Stimulated activated CD4-positive, alpha-beta T cell treated with anti-CD3 and anti-CD28 coated beads, Interleukin-12 subunit alpha, Interleukin-12 subunit beta, amount 100 ng/mL, for 4 hours (primary cell): Measurements from ENCODE around the gene SLC47A1.
"Not testable (repeated sequence)": the region's sequence is repeated elsewhere in the genome, so short reads cannot be mapped to it uniquely, and the experiment has no call there.

ENCODE experiments used
- DNase-seq: peaks from one replicate; pipeline ENCODE4 v3.0.0-alpha.2; 2020

The SLC47A1 gene, protein sequence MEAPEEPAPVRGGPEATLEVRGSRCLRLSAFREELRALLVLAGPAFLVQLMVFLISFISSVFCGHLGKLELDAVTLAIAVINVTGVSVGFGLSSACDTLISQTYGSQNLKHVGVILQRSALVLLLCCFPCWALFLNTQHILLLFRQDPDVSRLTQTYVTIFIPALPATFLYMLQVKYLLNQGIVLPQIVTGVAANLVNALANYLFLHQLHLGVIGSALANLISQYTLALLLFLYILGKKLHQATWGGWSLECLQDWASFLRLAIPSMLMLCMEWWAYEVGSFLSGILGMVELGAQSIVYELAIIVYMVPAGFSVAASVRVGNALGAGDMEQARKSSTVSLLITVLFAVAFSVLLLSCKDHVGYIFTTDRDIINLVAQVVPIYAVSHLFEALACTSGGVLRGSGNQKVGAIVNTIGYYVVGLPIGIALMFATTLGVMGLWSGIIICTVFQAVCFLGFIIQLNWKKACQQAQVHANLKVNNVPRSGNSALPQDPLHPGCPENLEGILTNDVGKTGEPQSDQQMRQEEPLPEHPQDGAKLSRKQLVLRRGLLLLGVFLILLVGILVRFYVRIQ

GRCh38 chr17:19533718-19534561 lies at the start of gene SLC47A1:
Gene SLC47A1, plus strand, starts transcription at chr17:19533854. Its CDS starts 86 bp downstream, at chr17:19533940.
- peak; percentile 19 for DNase-seq

GRCh38 chr17:19485800-19486340 lies 47.8 kb upstream of the SLC47A1 start:
- DNase-seq, result no peak

DNA sequence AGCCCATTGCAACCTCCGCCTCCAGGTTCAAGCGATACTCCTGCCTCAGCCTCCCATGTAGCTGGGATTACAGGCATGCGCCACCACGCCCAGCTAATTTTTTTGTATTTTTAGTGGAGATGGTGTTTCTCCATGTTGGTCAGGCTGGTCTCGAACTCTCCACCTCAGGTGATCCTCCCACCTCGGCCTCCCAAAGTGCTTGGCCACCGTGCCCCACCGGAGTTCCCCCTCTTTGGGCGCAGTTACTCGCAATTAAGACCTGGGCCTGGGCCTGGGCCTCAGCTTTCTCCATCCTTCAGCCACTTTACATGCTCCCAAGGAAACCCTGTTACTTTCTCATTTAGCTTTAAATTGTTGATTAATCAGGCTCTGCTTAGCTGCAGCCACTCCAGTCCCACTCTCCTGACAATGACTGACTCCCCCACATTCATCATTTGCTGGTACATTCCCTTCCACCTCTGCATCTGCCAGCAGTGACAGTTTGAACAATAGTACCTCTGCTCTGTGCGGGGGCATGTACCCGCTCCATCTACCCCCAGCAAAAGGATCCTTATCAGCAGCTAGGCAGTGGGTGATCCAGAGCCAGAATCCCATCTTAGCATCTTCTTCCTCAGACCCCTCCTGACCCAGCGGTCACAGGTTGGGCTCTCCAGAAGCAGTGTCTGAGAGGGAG lies 47.2 kb upstream of the SLC47A1 start:
- no peak for DNase-seq

GRCh38 chr17:19487024-19487600 lies 46.5 kb upstream of the SLC47A1 start:
- DNase-seq, result no peak

GRCh38 chr17:19492141-19492540 lies 41.5 kb upstream of the SLC47A1 start:
- DNase-seq, result no peak

DNA sequence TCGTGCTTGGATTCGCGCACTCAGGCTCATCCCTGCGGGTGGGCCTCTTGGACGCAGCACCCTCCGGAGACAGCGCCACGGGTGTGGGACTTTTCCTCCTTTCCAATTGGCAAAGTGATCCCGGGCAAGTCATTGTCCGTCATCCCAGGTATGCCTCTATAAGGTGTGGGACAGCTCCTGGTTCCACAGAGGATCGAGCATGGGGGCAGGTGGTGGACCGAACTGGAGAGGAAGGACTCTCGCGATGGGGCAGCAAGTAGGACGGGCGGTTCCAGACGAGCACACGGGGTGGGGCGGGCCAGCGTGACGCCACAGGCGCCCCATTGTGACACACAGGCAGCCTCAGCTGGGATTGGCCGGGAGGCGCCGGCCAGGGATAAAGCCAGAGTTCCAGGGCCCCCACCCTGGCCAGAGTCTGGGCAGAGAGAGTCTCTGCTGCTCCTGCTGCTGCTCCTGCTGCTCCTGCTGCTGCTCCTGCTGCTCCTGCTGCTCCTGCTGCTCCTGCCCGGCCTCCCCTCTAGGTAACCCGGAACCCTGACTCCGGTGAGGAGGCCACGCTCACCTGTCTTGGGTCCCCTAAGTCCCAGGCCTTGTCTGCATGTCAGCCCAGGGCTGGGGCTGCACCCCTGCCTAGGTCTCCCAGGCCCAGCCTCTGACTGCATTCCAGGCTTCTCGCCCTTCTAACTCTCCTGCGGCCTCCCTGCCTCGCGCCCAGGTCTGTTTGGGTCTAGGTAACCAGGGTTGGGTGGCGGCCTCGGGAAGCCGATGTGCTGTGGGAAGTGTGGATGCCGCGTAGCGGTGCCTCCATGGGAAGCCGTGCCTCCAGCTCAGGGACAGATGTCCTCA lies 38.5 kb upstream of the SLC47A1 start:
- no peak for DNase-seq

- DNase-seq, result no peak
Measured at GRCh38 chr17:19495828-19496528, 37.7 kb upstream of the SLC47A1 start.

DNA sequence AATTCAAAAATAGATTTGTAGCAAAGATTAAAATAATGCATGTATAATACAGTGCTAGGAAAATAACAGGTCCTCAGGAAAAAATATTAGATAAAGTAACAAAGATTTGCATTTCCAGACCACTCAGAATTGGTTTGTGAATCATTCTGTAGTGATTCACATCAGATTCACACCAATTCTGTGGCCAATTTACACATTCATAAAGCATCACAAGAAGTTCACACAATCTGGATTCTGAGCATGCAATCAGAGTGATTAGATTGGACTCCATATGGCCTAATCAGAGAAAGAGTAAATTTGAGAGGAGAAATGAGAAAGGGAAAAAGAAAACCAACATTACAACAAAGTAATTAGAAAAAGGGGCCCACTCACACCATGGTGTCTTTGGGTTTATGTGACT lies 36.0 kb upstream of the SLC47A1 start:
- no peak for DNase-seq

- DNase-seq, result no peak
Measured at GRCh38 chr17:19501219-19501618, 32.4 kb upstream of the SLC47A1 start.

- DNase-seq, result no peak
Measured at GRCh38 chr17:19502517-19502916, 31.1 kb upstream of the SLC47A1 start.

GRCh38 chr17:19505561-19505960 lies 28.1 kb upstream of the SLC47A1 start:
- DNase-seq, result not testable (repeated sequence)

- peak; percentile 78 for DNase-seq
Measured at GRCh38 chr17:19507775-19508576, 25.7 kb upstream of the SLC47A1 start.

GRCh38 chr17:19508577-19508867 lies 25.1 kb upstream of the SLC47A1 start:
- no peak for DNase-seq

DNA sequence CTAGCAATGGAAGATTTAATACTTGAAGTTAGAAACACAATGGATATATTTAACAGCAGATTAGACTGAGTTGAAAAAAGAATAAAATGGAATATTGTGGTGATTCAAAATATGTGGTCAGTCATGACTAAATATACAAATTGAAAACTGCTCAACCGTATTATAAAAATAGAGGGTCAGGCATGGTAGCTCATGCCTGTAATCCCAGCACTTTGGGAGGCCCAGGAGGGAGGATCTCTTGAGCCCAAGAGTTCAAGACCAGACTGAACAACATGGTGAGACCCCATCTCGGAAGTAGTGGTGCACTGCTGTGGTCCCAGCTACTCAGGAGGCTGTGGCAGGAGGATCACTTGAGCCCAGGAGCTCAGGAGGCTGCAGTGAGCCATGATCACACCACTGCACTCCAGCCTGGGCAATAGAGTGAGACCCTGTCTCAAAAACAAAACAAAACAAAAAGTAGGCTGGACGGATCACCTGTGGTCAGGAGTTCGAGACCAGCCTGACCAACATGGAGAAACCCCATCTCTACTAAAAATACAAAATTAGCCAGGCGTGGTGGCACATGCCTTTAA lies 24.3 kb upstream of the SLC47A1 start:
- DNase-seq, result not testable (repeated sequence)

DNA sequence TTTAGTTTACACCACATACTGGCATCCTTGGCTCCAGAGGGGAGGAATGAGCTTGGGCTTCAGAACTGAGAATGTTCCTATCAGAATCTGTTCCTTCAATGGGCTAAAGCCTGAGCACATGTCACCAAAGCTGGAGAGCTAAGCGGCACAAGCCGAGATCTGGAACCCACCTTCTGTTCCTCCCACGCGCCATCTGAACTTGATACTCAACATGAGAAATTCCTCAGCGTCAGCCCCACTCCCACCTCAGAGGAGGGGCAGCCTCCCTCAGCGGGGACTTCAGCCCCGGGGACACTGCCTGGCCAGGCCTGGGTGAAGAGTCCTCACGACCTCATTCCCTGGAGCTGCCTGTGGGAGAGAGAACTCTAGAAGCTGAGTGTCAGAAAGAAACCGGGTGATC lies 22.8 kb upstream of the SLC47A1 start:
- DNase-seq, result no peak

- peak; percentile 58 for DNase-seq
Measured at GRCh38 chr17:19513897-19514488, 19.7 kb upstream of the SLC47A1 start.

GRCh38 chr17:19517699-19518098 lies 16.0 kb upstream of the SLC47A1 start:
- no peak for DNase-seq

GRCh38 chr17:19519388-19520291 lies 14.0 kb upstream of the SLC47A1 start:
- not testable (repeated sequence) for DNase-seq
